Smooth muscle cell (in vitro differentiated cells): Measurements from ENCODE around the gene OBI1. TPM values are rescaled to one million over a fixed set of nuclear protein-coding genes. Genes with fewer than 3 reads are reported as not detected.

Experiments used
- DNase-seq: peaks from one replicate; lab custom pipeline; 2025; ENCODE audit not compliant: unreplicated experiment; lab: John Stamatoyannopoulos, UW
- H2AFZ ChIP-seq: fragments of 200-600 bp; sonication (generic); 2 replicates; pipeline ENCODE4 v1.6.0; 2016; ENCODE audit warnings: antibody characterized with exemption, low read depth, mild to moderate bottlenecking
- H3F3A ChIP-seq: fragments of 200-600 bp; sonication (generic); 2 replicates; pipeline ENCODE4 v1.6.0; 2017; ENCODE audit warnings: antibody characterized with exemption, low read depth
- H3K27ac ChIP-seq: fragments of 200-600 bp; sonication (generic); 2 replicates; pipeline ENCODE4 v1.5.1; 2016; ENCODE audit warnings: low read depth, mild to moderate bottlenecking
- H3K27me3 ChIP-seq: fragments of 200-600 bp; sonication (generic); 2 replicates; pipeline ENCODE4 v1.6.1; 2016; ENCODE audit warnings: low read depth, mild to moderate bottlenecking
- H3K36me3 ChIP-seq: fragments of 200-600 bp; sonication (generic); 2 replicates; pipeline ENCODE4 v1.5.1; 2016; ENCODE audit warnings: low read depth
- H3K4me1 ChIP-seq: fragments of 200-600 bp; sonication (generic); 2 replicates; pipeline ENCODE4 v1.5.1; 2016; ENCODE audit warnings: low read depth
- H3K4me2 ChIP-seq: fragments of 200-600 bp; sonication (generic); 2 replicates; pipeline ENCODE4 v1.6.0; 2016; ENCODE audit warnings: mild to moderate bottlenecking
- H3K4me3 ChIP-seq: fragments of 200-600 bp; sonication (generic); 2 replicates; pipeline ENCODE4 v1.5.1; 2016; ENCODE audit warnings: mild to moderate bottlenecking
- H3K79me2 ChIP-seq: fragments of 200-600 bp; sonication (generic); 2 replicates; pipeline ENCODE4 v1.6.0; 2016; ENCODE audit warnings: low read depth, mild to moderate bottlenecking
- H3K9ac ChIP-seq: fragments of 200-600 bp; sonication (generic); 2 replicates; pipeline ENCODE4 v1.6.0; 2016; ENCODE audit warnings: low read depth
- H3K9me3 ChIP-seq: fragments of 200-600 bp; sonication (generic); replicated peaks from 2 replicates; pipeline ENCODE4 v1.5.1; 2016; ENCODE audit warnings: low read depth
- H4K20me1 ChIP-seq: fragments of 200-600 bp; sonication (generic); 2 replicates; pipeline ENCODE4 v1.6.0; 2016; ENCODE audit warnings: low read depth
- CTCF ChIP-seq: fragments of 200-600 bp; sonication (generic); IDR thresholded peaks from 2 replicates; pipeline ENCODE4 v1.5.1; 2017; ENCODE audit warnings: borderline replicate concordance, mild to moderate bottlenecking, antibody characterized with exemption; ENCODE audit not compliant: insufficient read depth, poor library complexity, severe bottlenecking
- WGBS: methylation state at CpG from one replicate; pipeline ENCODE4 v1.1.7; 2016; ENCODE audit warnings: low lambda C conversion rate; 5-methylcytosine and 5-hydroxymethylcytosine counted together
- polyA plus RNA-seq: library from polyadenylated mRNA; unstranded; fragments of >200 nt; fragmentation: Nextera tagmentation; extraction: Ambion mirVana; gene quantifications from 2 replicates; pipeline ENCODE4 v1.2.1, GENCODE V29; 2016
- total RNA-seq: library from RNA; depleted of rRNA; stranded (reverse); fragments of >200 nt; gene quantifications from 2 replicates; pipeline ENCODE4 v1.2.3, GENCODE V29; 2014

The OBI1 gene
- total and polyA plus RNA-seq, 2 experiments from 2014 or later, result 7.0 to 15.2 TPM

GRCh38 chr13:78679329-78679728, 20.4 kb upstream of the OBI1 start:
- no peaks in the 10 kb centered on the region for H3F3A ChIP-seq
- peaks cover 3% of the 10 kb centered on the region for H3K27me3 ChIP-seq
- no peaks in the 10 kb centered on the region for H3K36me3 ChIP-seq
- no peak for TF ChIP-seq CTCF
- H3K4me2 ChIP-seq, result no peak overlapping the region
- no peaks in the 10 kb centered on the region for H4K20me1 ChIP-seq
- H3K9me3 ChIP-seq, result no peaks in the 10 kb centered on the region
- 22% methylated on average over 1 of the region's 1 CpG for WGBS
- no peaks in the 10 kb centered on the region for H3K79me2 ChIP-seq
- H3K27ac ChIP-seq, result no peak overlapping the region
- no peak overlapping the region for H3K4me3 ChIP-seq
- H3K9ac ChIP-seq, result no peak overlapping the region
- H2AFZ ChIP-seq, result no peak overlapping the region
- no peaks in the 10 kb centered on the region for H3K4me1 ChIP-seq
- no peak for DNase-seq

DNA sequence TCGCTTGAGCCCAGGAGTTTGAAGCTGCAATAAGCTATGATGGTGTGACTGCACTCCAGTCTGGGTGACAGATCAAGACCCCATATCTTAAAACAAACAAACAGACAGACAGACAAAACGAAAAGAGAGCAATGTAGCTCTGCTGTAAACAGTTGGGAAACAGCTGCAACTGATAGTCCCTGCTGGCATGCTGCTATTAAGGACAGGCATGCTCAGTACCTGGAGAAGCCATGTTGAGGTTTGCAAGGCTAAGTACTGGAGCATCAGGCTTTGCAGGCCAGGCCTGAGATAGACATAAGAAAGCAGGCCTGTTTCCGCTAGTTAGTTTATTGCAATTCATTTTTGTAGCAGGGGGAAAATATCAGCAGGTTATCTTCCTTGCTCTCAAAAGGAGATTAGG, 16.2 kb upstream of the OBI1 start:
- TF ChIP-seq CTCF, result no peak
- no peak for DNase-seq
- Histone ChIP-seq H3F3A (no peaks in the 10 kb centered on the region), H3K79me2 (no peaks in the 10 kb centered on the region), H3K27ac (no peak overlapping the region), H3K9me3 (no peaks in the 10 kb centered on the region), H3K4me1 (no peaks in the 10 kb centered on the region), H3K27me3 (peaks cover 15% of the 10 kb centered on the region), H3K4me3 (no peak overlapping the region), H4K20me1 (no peaks in the 10 kb centered on the region), H3K36me3 (no peaks in the 10 kb centered on the region), H3K4me2 (no peak overlapping the region), H2AFZ (no peak overlapping the region), H3K9ac (no peak overlapping the region)
- 72% methylated on average over 3 of the region's 3 CpGs for WGBS

GRCh38 chr13:78674638-78675037, 15.7 kb upstream of the OBI1 start:
- H3F3A ChIP-seq, result no peaks in the 10 kb centered on the region

More at GRCh38 chr13:78674638-78675037, 15.7 kb upstream of the OBI1 start:
- Histone ChIP-seq H3K9me3 (no peaks in the 10 kb centered on the region), H3K27me3 (peaks cover 15% of the 10 kb centered on the region), H3K4me3 (no peak overlapping the region), H3K4me1 (no peaks in the 10 kb centered on the region), H3K36me3 (no peaks in the 10 kb centered on the region), H4K20me1 (no peaks in the 10 kb centered on the region), H3K9ac (no peak overlapping the region), H3K27ac (no peak overlapping the region), H2AFZ (no peak overlapping the region), H3K79me2 (no peaks in the 10 kb centered on the region), H3K4me2 (no peak overlapping the region)
- no peak for DNase-seq
- WGBS, result 80% methylated on average over 1 of the region's 1 CpG
- no peak for TF ChIP-seq CTCF
